Measurements from ENCODE around the gene C17orf78. TPM values are rescaled to one million over a fixed set of nuclear protein-coding genes. Genes with fewer than 3 reads are reported as not detected.

Gene C17orf78
- total RNA-seq, 2 experiments from 2014 or later, result not detected

DNA sequence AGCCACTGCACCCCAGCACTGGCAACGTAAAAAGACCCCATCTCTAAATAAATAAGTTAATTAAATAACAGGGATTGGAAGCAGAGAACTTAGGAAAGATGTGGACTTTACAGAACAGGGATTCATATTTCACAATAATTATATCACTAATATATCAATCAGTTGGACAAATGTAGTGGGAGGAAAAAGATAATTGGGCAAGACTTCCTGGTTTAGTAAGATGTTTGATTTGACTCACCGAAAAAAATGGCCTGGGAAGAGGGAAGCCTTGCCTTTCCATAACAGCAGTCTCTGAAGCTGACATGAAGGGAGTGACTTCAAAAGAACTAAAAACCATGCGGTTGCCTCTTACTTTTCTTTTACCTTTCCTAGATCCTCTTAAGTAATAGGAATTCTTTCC, 15.2 kb upstream of the C17orf78 start:
- no peaks in the 10 kb centered on the region for H3K36me3 Mint-ChIP-seq
- H3K27ac Mint-ChIP-seq, result no peak overlapping the region
- DNase-seq (no peak), ATAC-seq (ENCODE audit: low read depth) (no peak)
- no peaks in the 10 kb centered on the region for H3K9me3 Mint-ChIP-seq
- peaks cover 24% of the 10 kb centered on the region for H3K4me1 Mint-ChIP-seq
- no peak overlapping the region for H3K4me3 Mint-ChIP-seq
- POLR2A ChIA-PET, result interaction anchor here (0.7 to 0.9 kb wide), 3 partner anchors 9 to 494 kb away, joined by 3 to 4 read pairs (median 3); no protein-coding TSS in a partner anchor
- no peaks in the 10 kb centered on the region for H3K27me3 Mint-ChIP-seq

DNA sequence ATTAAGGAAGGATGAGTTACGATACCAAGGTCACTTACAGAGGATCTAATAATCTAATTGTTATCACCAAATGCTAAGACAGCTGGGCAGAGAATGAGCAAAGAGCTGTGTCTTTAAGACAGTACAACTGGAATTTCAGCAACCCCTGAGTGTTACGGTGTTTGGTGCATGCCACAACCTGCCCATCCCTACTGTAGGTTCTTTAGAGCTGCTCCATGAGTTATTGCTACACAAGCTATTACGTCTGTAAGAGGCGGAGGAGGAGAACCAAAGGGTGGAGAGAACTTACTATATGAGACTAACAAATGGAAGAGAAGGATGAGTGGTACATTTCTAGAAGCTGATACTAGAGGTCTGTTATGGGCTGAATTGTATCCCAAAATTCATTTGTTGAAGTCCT, 14.2 kb upstream of the C17orf78 start:
- H3K4me1 Mint-ChIP-seq, result peaks cover 24% of the 10 kb centered on the region
- H3K27ac Mint-ChIP-seq, result no peak overlapping the region
- no peak overlapping the region for H3K4me3 Mint-ChIP-seq
- ATAC-seq (ENCODE audit: low read depth), result no peak
- no peak for DNase-seq
- no peaks in the 10 kb centered on the region for H3K27me3 Mint-ChIP-seq
- H3K36me3 Mint-ChIP-seq, result no peaks in the 10 kb centered on the region
- POLR2A ChIA-PET, result interaction anchor here (0.5 to 0.9 kb wide), 4 partner anchors 8 to 493 kb away, joined by 3 to 4 read pairs (median 3); no protein-coding TSS in a partner anchor
- H3K9me3 Mint-ChIP-seq, result no peaks in the 10 kb centered on the region

GRCh38 chr17:37365589-37365988, 10.2 kb upstream of the C17orf78 start:
- Mint-ChIP-seq H3K4me3 (no peak overlapping the region), H3K4me1 (no peaks in the 10 kb centered on the region), H3K9me3 (no peaks in the 10 kb centered on the region), H3K36me3 (no peaks in the 10 kb centered on the region), H3K27ac (no peak overlapping the region), H3K27me3 (no peaks in the 10 kb centered on the region)
- POLR2A ChIA-PET, result no interaction called here
- DNase-seq (no peak), ATAC-seq (ENCODE audit: low read depth) (no peak)

DNA sequence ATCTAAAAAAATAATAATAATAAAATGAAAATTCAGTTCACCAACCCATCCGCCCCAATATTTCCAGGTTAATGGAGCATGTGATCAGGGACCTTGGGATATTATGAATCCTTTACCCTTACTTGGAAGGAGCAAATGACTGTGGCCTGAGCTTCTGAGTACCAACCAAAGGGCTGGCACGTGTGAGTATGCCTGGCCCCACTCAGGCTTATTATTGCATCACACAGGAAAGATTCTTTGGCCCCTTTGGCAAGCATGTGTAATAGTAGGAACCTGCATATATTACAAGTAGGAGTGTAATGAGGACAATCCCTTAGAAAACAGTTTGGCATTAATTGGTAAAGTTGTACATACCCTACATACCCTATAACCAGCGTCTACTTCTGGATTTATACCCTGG, 7.2 kb upstream of the C17orf78 start:
- Mint-ChIP-seq H3K36me3 (no peaks in the 10 kb centered on the region), H3K9me3 (no peaks in the 10 kb centered on the region), H3K4me3 (no peak overlapping the region), H3K27ac (no peak overlapping the region), H3K27me3 (no peaks in the 10 kb centered on the region), H3K4me1 (peaks cover 6% of the 10 kb centered on the region)
- no peak for DNase-seq
- POLR2A ChIA-PET, result interaction anchor here (1.2 kb wide), 1 partner anchor 38 kb away, joined by 4 read pairs; the partner anchor contains the start of genes ACACA and TADA2A
- no peak for ATAC-seq (ENCODE audit: low read depth)

GRCh38 chr17:37373530-37374159, 2.1 kb upstream of the C17orf78 start:
- Mint-ChIP-seq H3K36me3 (no peaks in the 10 kb centered on the region), H3K27me3 (no peaks in the 10 kb centered on the region), H3K4me1 (peaks cover 10% of the 10 kb centered on the region), H3K4me3 (no peak overlapping the region), H3K27ac (no peak overlapping the region), H3K9me3 (no peaks in the 10 kb centered on the region)
- peak; percentile 51 for DNase-seq
- ATAC-seq (ENCODE audit: low read depth), result peak; percentile 95
- POLR2A ChIA-PET, result interaction anchor here (0.5 to 1.8 kb wide), 4 partner anchors 14 to 258 kb away, joined by 3 to 5 read pairs (median 4); no protein-coding TSS in a partner anchor

GRCh38 chr17:37382056-37382455, 6.3 kb downstream of the C17orf78 start:
- Mint-ChIP-seq H3K9me3 (no peaks in the 10 kb centered on the region), H3K27ac (no peak overlapping the region), H3K36me3 (no peaks in the 10 kb centered on the region), H3K27me3 (peaks cover 6% of the 10 kb centered on the region), H3K4me3 (no peak overlapping the region), H3K4me1 (no peaks in the 10 kb centered on the region)
- DNase-seq, result no peak
- POLR2A ChIA-PET, result no interaction called here
- no peak for ATAC-seq (ENCODE audit: low read depth)

DNA sequence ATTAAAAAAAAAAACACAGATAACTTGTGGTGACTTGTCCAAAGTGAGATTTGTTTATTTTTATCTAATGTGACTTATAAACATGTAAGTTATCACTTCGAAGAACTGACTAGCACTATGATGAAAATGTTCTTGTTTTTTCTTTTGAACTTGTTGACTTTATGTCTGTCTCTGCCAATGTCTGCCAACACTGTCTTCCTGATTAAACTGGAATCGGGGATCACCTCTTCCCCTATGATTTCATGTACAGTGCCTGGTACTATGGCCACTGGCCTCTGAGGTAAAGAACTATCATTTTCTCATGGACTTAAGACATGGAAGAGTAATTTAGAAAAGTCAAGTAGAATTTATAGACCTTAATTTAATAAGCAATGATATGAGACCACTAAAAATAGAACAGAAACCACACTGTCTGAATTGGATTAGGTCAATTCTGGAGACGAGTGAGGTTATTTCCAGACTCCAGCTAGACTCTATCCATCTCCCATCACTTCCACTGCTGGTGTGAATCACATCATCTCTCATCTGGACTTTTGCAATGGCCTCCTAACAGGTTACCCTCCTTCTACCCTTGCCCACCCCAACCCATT, 8.9 kb downstream of the C17orf78 start:
- Mint-ChIP-seq H3K9me3 (no peaks in the 10 kb centered on the region), H3K36me3 (no peaks in the 10 kb centered on the region), H3K4me3 (no peak overlapping the region), H3K4me1 (no peaks in the 10 kb centered on the region), H3K27me3 (peaks cover 6% of the 10 kb centered on the region), H3K27ac (no peak overlapping the region)
- ATAC-seq (ENCODE audit: low read depth) (no peak), DNase-seq (no peak)
- POLR2A ChIA-PET, result no interaction called here

- Mint-ChIP-seq H3K4me3 (no peak overlapping the region), H3K36me3 (no peaks in the 10 kb centered on the region), H3K4me1 (no peaks in the 10 kb centered on the region), H3K9me3 (no peaks in the 10 kb centered on the region), H3K27ac (no peak overlapping the region), H3K27me3 (peaks cover 6% of the 10 kb centered on the region)
- DNase-seq (no peak), ATAC-seq (ENCODE audit: low read depth) (no peak)
- POLR2A ChIA-PET, result no interaction called here
Measured at GRCh38 chr17:37385474-37385990, 9.7 kb downstream of the C17orf78 start.

DNA sequence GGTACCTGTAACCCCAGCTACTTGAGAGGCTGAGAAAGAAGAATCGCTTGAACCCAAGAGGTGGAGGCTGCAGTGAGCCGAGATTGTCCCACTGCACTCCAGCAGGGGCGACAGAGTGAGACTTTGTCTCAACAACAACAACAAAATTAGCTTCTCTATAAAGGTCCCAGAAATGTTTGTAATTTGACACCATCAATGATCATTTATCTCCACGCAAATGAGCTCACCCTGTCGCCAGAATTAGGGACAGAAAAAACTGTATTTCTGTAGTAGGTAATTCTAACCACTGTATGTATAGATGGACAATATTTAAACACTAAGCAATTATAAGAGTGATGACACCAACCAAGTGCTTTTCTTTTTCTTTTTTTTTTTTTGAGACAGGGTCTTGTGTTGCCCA, 10.7 kb downstream of the C17orf78 start:
- no peak for DNase-seq
- no peak overlapping the region for H3K4me3 Mint-ChIP-seq
- peaks cover 3% of the 10 kb centered on the region for H3K4me1 Mint-ChIP-seq
- no peak overlapping the region for H3K27ac Mint-ChIP-seq
- no peak for ATAC-seq (ENCODE audit: low read depth)
- H3K9me3 Mint-ChIP-seq, result no peaks in the 10 kb centered on the region
- no peaks in the 10 kb centered on the region for H3K36me3 Mint-ChIP-seq
- POLR2A ChIA-PET, result no interaction called here
- peaks cover 6% of the 10 kb centered on the region for H3K27me3 Mint-ChIP-seq

- ATAC-seq (ENCODE audit: low read depth) (no peak), DNase-seq (no peak)
- no peaks in the 10 kb centered on the region for H3K36me3 Mint-ChIP-seq
- peaks cover 17% of the 10 kb centered on the region for H3K4me1 Mint-ChIP-seq
- no peak overlapping the region for H3K27ac Mint-ChIP-seq
- POLR2A ChIA-PET, result interaction anchor here (0.5 to 0.6 kb wide), 2 partner anchors 65 to 493 kb away, joined by 3 to 4 read pairs; no protein-coding TSS in a partner anchor
- H3K27me3 Mint-ChIP-seq, result no peaks in the 10 kb centered on the region
- H3K4me3 Mint-ChIP-seq, result no peak overlapping the region
- no peaks in the 10 kb centered on the region for H3K9me3 Mint-ChIP-seq
Measured at GRCh38 chr17:37388266-37388665, 12.5 kb downstream of the C17orf78 start.

GRCh38 chr17:37389160-37389559, 13.4 kb downstream of the C17orf78 start:
- no peak overlapping the region for H3K4me3 Mint-ChIP-seq
- no peaks in the 10 kb centered on the region for H3K36me3 Mint-ChIP-seq
- ATAC-seq (ENCODE audit: low read depth) (no peak), DNase-seq (no peak)
- POLR2A ChIA-PET, result no interaction called here
- H3K27ac Mint-ChIP-seq, result no peak overlapping the region
- H3K4me1 Mint-ChIP-seq, result peaks cover 19% of the 10 kb centered on the region
- no peaks in the 10 kb centered on the region for H3K9me3 Mint-ChIP-seq
- no peaks in the 10 kb centered on the region for H3K27me3 Mint-ChIP-seq

- Mint-ChIP-seq H3K36me3 (no peaks in the 10 kb centered on the region), H3K27me3 (no peaks in the 10 kb centered on the region), H3K4me1 (peaks cover 19% of the 10 kb centered on the region), H3K27ac (no peak overlapping the region), H3K9me3 (no peaks in the 10 kb centered on the region), H3K4me3 (no peak overlapping the region)
- DNase-seq (no peak), ATAC-seq (ENCODE audit: low read depth) (no peak)
- POLR2A ChIA-PET, result interaction anchor here (1.0 kb wide), 1 partner anchor 16 kb away, joined by 3 read pairs; no protein-coding TSS in a partner anchor
Measured at GRCh38 chr17:37391146-37391545, 15.4 kb downstream of the C17orf78 start.

- peak overlapping the region; percentile 27 for H3K4me3 Mint-ChIP-seq
Measured at GRCh38 chr17:37392024-37392590, 16.3 kb downstream of the C17orf78 start.

More at GRCh38 chr17:37392024-37392590, 16.3 kb downstream of the C17orf78 start:
- Mint-ChIP-seq H3K27ac (peak overlapping the region; percentile 55), H3K36me3 (no peaks in the 10 kb centered on the region), H3K9me3 (no peaks in the 10 kb centered on the region), H3K27me3 (no peaks in the 10 kb centered on the region), H3K4me1 (peaks cover 19% of the 10 kb centered on the region)
- ATAC-seq (ENCODE audit: low read depth) (peak; percentile 77), DNase-seq (no peak)
- POLR2A ChIA-PET, result interaction anchor here (1.0 kb wide), 1 partner anchor 32 kb away, joined by 4 read pairs; no protein-coding TSS in a partner anchor
